Nucleus accumbens (tissue), 56 donors: ENCODE data around the gene RNF150.
"Not testable (repeated sequence)": the region's sequence is repeated elsewhere in the genome, so short reads cannot be mapped to it uniquely, and the experiment has no call there.

Experiments used
- DNase-seq, 56 donors: peaks; one replicate each; lab custom pipeline; 2025; lab: John Stamatoyannopoulos, UW

Gene RNF150

DNA sequence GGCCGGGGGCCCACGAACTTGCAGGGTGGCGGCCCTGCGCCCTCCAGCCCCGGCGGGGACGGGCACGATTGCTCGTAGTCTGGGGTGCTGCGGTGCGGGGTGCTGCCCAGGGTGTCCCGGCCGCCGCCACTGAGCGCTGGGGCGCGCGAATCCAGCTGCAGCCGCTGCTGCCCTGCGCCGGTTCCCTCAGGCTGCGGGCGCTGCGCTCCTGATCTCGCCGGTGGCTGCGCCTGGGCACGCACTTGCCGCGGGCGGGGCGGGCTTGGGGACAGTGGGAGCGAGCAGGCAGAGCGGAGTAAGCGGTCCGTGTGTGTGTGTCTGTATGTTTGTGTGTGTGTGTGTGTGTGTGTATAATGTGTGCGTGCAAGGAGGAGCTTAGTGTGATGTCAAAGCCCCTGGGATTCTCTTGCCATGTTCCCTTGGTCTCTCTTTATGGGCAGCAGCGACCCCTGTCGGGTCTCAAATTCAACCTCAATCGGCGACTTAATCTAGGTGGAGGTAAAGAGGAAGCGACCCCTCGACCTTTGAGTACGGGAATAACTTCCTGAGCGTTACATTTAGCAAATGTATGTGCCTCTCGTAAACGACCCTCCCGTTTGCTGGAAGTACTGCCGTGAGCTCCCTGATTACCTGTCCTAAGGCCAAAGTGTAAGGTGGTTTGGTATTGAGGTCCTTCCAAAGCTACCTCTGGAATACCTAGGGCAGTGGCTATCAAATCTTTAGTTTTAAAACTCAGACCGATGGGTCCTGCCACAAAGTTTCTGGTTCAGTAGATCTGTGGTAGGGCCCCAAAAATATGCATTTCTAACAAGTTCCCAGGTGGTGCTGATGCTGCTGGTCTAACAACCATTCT lies at the start of gene RNF150:
TSS of gene RNF150 (minus strand) at position 324 of the 853 bp plus-strand sequence.
- peak in 55 of 56 donors; percentile 22 to 93 (median 71) for DNase-seq

GRCh38 chr4:141180991-141181761 lies 47.9 kb upstream of the RNF150 start:
- DNase-seq = no peak

GRCh38 chr4:141179474-141180373 lies 46.5 kb upstream of the RNF150 start:
- DNase-seq = no peak

- no peak for DNase-seq
Measured at GRCh38 chr4:141177171-141177570, 43.9 kb upstream of the RNF150 start.

DNA sequence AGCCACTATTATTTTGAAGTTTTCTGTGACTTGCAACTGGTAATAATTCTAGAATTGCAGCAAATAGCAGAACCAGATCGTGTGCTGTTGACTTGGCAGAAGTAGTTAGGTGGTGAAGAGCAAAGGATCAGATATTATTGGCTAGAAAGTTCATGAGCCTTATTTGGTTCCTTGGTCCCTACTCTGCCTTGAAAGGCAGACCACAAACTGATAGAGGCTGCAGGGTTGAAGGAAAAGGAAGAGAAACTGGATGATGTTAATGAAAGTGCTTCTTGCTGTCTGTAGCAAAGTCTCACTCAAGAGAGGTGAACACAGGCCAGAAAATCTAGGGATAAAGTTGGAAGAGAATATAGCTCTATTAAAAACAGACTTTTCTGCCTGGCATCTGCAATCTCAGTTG lies 41.2 kb upstream of the RNF150 start:
- no peak for DNase-seq

DNA sequence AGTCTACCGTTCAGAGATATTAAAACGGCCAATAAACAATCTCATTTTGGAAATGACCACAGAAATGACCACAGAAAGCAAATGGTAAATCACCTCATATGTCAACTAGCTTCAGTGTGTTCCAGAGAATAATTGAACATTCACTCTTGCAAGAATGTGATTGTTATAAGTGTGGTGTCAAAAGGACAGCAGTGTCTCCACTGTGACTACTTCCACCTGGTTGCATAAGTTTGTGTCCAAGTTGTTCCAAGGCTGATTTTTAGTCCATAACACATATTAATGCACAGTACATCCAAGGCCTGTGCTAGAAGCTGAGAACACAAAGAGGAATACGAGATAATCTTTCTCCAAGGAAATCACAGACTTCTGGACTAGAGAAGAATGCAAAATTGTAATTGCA lies 37.4 kb upstream of the RNF150 start:
- DNase-seq = no peak

- DNase-seq = no peak
Measured at GRCh38 chr4:141169391-141169790, 36.1 kb upstream of the RNF150 start.

DNA sequence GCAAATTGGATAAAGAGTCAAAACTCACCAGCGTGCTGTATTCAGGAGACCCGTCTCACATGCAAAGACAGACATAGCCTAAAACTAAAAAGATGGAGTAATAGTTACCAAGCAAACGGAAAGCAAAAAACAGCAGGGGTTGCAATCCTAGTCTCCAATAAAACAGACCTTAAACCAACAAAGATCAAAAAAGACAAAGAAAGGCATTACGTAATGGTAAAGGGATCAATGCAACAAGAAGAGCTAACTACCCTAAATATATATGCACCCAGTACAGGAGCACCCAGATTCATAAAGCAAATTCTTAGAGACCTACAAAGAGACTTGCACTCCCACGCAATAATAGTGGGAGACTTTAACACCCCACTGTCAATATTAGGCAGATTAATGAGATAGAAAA lies 31.7 kb upstream of the RNF150 start:
- DNase-seq = not testable (repeated sequence)

DNA sequence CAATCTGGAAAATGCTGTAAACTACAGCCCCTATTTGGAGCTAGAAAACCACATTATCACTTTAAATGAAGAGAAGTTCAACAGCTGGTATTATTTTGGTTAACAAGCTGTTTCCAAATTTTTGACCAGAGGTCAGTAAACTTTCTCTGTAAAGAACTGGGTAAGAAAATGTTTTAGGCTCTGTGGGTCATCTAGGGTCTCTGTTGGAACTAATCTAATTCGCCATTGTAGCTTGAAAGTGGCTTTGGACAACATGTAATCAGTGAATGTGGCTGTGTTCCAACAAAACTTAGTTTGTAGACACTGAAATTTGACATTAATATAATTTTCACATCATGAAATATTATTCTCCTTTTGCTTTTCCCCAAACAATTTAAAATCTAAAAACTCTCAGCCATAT lies 25.8 kb upstream of the RNF150 start:
- DNase-seq = no peak

GRCh38 chr4:141158219-141158618 lies 24.9 kb upstream of the RNF150 start:
- no peak for DNase-seq

DNA sequence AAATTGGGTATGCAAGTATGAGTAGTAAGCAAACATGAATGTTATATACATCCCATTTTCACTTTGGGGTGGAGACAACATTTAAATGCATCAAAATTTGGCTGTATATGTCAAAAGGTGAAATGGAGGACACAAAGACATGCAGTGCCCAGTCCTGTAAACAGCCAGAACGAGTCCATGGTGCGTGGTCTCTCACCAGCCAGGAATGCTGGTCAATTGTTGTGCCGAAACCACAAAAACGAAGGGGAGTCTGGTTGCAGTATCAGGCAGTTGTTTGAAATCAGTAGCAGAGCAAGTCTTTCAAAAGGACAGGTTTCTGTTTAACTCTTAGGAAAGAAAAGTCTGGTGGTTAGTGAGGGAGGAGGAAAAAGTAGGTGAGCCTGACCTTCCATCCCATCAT lies 22.3 kb upstream of the RNF150 start:
- DNase-seq = no peak

DNA sequence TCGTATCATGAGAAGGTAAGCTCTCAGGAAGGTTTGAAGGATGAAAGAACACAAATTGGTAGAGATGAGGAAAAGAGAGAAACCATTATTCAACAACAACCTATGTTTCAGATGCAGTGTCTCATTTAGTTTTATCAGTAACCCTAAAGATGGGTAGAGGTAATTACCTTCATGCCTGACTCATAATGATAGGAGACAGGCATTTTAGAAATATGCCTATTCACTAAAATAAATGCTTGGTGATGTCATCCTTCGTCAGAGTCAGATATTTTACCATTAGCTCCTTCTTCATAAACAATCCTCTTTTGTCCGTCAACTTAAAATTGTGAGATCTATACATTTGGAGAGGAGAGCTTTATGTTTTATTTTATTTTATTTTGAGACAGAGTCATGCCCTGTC lies 21.5 kb upstream of the RNF150 start:
- no peak for DNase-seq

DNA sequence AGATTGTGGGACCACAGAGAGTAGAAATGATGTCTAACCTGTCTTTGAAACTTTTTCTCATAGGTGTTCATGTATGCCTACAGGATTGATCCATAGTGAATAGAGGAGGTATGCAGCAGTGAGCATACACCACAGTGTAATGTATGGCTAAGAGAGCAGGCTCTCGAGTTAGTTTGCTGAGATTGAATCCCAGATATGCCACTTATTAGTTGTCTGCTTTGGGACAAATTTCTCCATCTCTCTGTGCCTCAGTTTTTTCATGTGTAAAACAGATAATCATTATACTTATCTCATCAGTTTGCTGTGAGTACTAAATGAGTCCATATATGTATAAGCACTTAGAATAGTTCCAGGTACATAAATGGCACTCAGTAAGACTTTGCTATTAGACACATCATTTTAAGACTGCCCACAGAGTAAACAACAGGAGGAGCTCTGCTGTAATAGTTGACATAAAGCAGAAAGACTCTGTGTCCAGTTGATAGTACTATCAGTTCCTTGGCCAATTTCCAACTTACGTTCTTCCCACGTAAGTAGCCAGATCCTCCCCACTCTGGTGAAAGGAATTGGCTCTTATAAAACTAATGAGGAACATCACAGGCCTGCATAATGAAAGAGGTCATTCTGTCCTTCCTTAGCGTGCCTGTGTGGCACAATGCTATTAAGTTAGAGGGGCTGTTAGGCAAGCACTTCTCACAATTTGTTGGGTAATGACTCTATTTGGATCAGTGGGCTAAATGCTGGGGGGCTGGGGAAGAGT lies 20.7 kb upstream of the RNF150 start:
- DNase-seq = no peak

- DNase-seq = no peak
Measured at GRCh38 chr4:141144207-141144606, 10.9 kb upstream of the RNF150 start.

GRCh38 chr4:141142423-141142822 lies 9.2 kb upstream of the RNF150 start:
- DNase-seq = no peak

GRCh38 chr4:141140391-141141200 lies 7.3 kb upstream of the RNF150 start:
- no peak for DNase-seq

GRCh38 chr4:141133999-141134995 lies 1.0 kb upstream of the RNF150 start:
- DNase-seq = no peak

GRCh38 chr4:141132709-141133145 lies 542 bp downstream of the RNF150 start:
- DNase-seq = peak in 32 of 56 donors; percentile 8 to 67 (median 40)
